Fibroblast of lung (primary cell): ENCODE measurements around the gene TMEM9.

Experiments used
- CTCF ChIP-seq, 2 donors: IDR thresholded peaks in 1 of 2; conservative IDR thresholded peaks in 1 of 2; 1 replicate in 1 of 2; 2 replicates in 1 of 2; pipeline ENCODE4 v1.5.1; 2011 to 2012; ENCODE audit warnings: low read length in 2 of 2, control low read depth in 1 of 2, inconsistent platforms in 1 of 2, low read depth in 1 of 2, mild to moderate bottlenecking in 1 of 2
- EZH2 ChIP-seq: IDR thresholded peaks from 2 replicates; pipeline ENCODE4 v1.5.1; 2012; ENCODE audit warnings: low read length, control low read depth, mild to moderate bottlenecking; ENCODE audit errors: missing control alignments

- TF ChIP-seq CTCF (conservative IDR thresholded peaks at IDR 0.05 in 1 of 2, IDR thresholded peaks at IDR 0.05 in 1 of 2; ENCODE audit: low read depth in 1 of 2, low read length in 2 of 2), result no peak
- TF ChIP-seq EZH2, result no peak
These were observed 45.7 kb downstream of the TMEM9 start for GRCh38 chr1:201108614-201109013.
